EL (cell line): ENCODE measurements around the gene IFNA17.
A peak's percentile ranks its signal among the peaks of the same experiment; 100 is the strongest.
"Not testable (repeated sequence)": the region's sequence is repeated elsewhere in the genome, so short reads cannot be mapped to it uniquely, and the experiment has no call there.

Experiments used
- DNase-seq: peaks from one replicate; pipeline ENCODE4 v3.0.0-alpha.2; 2016

IFNA17 gene

GRCh38 chr9:21210311-21210710 lies 17.7 kb downstream of the IFNA17 start:
- DNase-seq: no peak

GRCh38 chr9:21207043-21207442 lies 21.0 kb downstream of the IFNA17 start, which contains the start of gene IFNA10:
Gene IFNA10, minus strand, starts transcription at chr9:21207143. Its CDS starts 46 bp downstream, at chr9:21207097.
- DNase-seq: not testable (repeated sequence)

GRCh38 chr9:21205204-21205603 lies 22.8 kb downstream of the IFNA17 start:
- DNase-seq: no peak

- DNase-seq: not testable (repeated sequence)
These were observed 25.9 kb downstream of the IFNA17 start, which contains the start of gene IFNA7 for GRCh38 chr9:21202105-21202504. Gene IFNA7, minus strand, starts transcription at chr9:21202205. Its CDS starts 40 bp downstream, at chr9:21202165.

- DNase-seq: peak; percentile 25
These were observed 32.9 kb downstream of the IFNA17 start for GRCh38 chr9:21194867-21195776.

- not testable (repeated sequence) for DNase-seq
These were observed 40.5 kb downstream of the IFNA17 start, which contains the start of gene IFNA4 for GRCh38 chr9:21187487-21187886. Gene IFNA4, minus strand, starts transcription at chr9:21187587. Its CDS starts 56 bp downstream, at chr9:21187531.

GRCh38 chr9:21182810-21183736 lies 44.9 kb downstream of the IFNA17 start:
- peak; percentile 14 for DNase-seq
